ENCODE measurements around the gene RRH. TPM values are rescaled to one million over a fixed set of nuclear protein-coding genes. Genes with fewer than 3 reads are reported as not detected.
"Not testable (repeated sequence)": the region's sequence is repeated elsewhere in the genome, so short reads cannot be mapped to it uniquely, and the experiment has no call there.

RRH gene
- total and polyA plus RNA-seq, 2 of the 13 experiments (the other 11 are each of a cell fraction or from before 2014, with no cell fraction given): 0.07 to 0.17 TPM

GRCh38 chr4:109875106-109875505 is 47.3 kb downstream of the RRH start:
- POLR2A ChIA-PET: no interaction called here
- BruUV-seq (replicated peaks): no TSS peak

GRCh38 chr4:109875553-109875952 is 47.8 kb downstream of the RRH start:
- WGBS (ENCODE audit: low lambda C conversion rate): 0% methylated on average over 1 of the region's 2 CpGs
- H3K27me3 ChIP-seq (ENCODE audit: control insufficient read depth in 1 of 2, insufficient read depth in 2 of 2, low read length in 2 of 2); CTCF ChIA-PET (ENCODE audit: low intra/inter-chr PET ratio, low total read pairs); ATAC-seq; H4K20me1 ChIP-seq (ENCODE audit: insufficient read depth, low read length); H3K9ac ChIP-seq (ENCODE audit: insufficient read depth, low read depth, low read length); FAIRE-seq; H3K27ac ChIP-seq (ENCODE audit: extremely low read length, insufficient read depth, low read length); H3K4me1 ChIP-seq (ENCODE audit: insufficient read depth, low read length); POLR2A ChIA-PET; intact Hi-C loops (cut with micrococcal nuclease; ENCODE audit: unreplicated experiment); H3K4me2 ChIP-seq (ENCODE audit: low read depth, low read length); H2AFZ ChIP-seq (ENCODE audit: low read length); DNase-seq (ENCODE audit: low spot score); H3K9me3 ChIP-seq (ENCODE audit: low read length); H3K4me3 ChIP-seq (replicated peaks in 1 of 3; ENCODE audit: insufficient read depth in 1 of 3, low read depth in 2 of 3, low read length in 3 of 3); BruUV-seq (replicated peaks); H3K36me3 ChIP-seq (replicated peaks in 1 of 2; ENCODE audit: control insufficient read depth in 1 of 2, insufficient read depth in 2 of 2, low read length in 2 of 2); H3K79me2 ChIP-seq (ENCODE audit: insufficient read depth, low read length); in situ Hi-C loops (cut with HindIII; ENCODE audit: extremely low pct_ligation_motif_present, low pct_unique_long_range_greater_than_20kb): not testable (repeated sequence)

More at GRCh38 chr4:109875106-109875505, 47.3 kb downstream of the RRH start:
- DNase-seq (ENCODE audit: low spot score): no peak
- no peaks in the 10 kb centered on the region for H3K9me3 ChIP-seq (ENCODE audit: low read length)
- CTCF ChIA-PET (ENCODE audit: low intra/inter-chr PET ratio, low total read pairs): no interaction called here
- WGBS (ENCODE audit: low lambda C conversion rate): 15% methylated on average over 1 of the region's 1 CpG
- peaks cover 0 to 8% of the 10 kb centered on the region in 2 experiments; a peak in 1 of 5 replicates for H3K27me3 ChIP-seq (ENCODE audit: control insufficient read depth in 1 of 2, insufficient read depth in 2 of 2, low read length in 2 of 2)
- H3K9ac ChIP-seq (ENCODE audit: insufficient read depth, low read depth, low read length): no peak overlapping the region
- H3K36me3 ChIP-seq (replicated peaks in 1 of 2; ENCODE audit: control insufficient read depth in 1 of 2, insufficient read depth in 2 of 2, low read length in 2 of 2): no peaks in the 10 kb centered on the region
- TF ChIP-seq MXD4 (CRISPR knock-in tag; IDR thresholded peaks at IDR 0.05) (no peak), RAD21 (CRISPR knock-in tag; IDR thresholded peaks at IDR 0.05) (no peak), ZNF382 (CRISPR knock-in tag; IDR thresholded peaks at IDR 0.05; ENCODE audit: borderline replicate concordance) (no peak), MEF2D (CRISPR knock-in tag; IDR thresholded peaks at IDR 0.05) (no peak), SSRP1 (CRISPR knock-in tag; IDR thresholded peaks at IDR 0.05) (no peak), DMTF1 (CRISPR knock-in tag; IDR thresholded peaks at IDR 0.05) (no peak), GATA4 (IDR thresholded peaks at IDR 0.05; ENCODE audit: borderline replicate concordance, low read depth) (no peak), ZNF709 (CRISPR knock-in tag; IDR thresholded peaks at IDR 0.05) (no peak), MYNN (CRISPR knock-in tag; IDR thresholded peaks at IDR 0.05; ENCODE audit: low read depth) (no peak), ZIK1 (CRISPR knock-in tag; IDR thresholded peaks at IDR 0.05; ENCODE audit: borderline replicate concordance, low read depth) (no peak)
- ATAC-seq: no peak
- H2AFZ ChIP-seq (ENCODE audit: low read length): no peak overlapping the region
- no peaks in the 10 kb centered on the region for H4K20me1 ChIP-seq (ENCODE audit: insufficient read depth, low read length)
- H3K4me2 ChIP-seq (ENCODE audit: low read depth, low read length): no peak overlapping the region
- in situ Hi-C loops (cut with HindIII; ENCODE audit: extremely low pct_ligation_motif_present, low pct_unique_long_range_greater_than_20kb) (no loop called here), intact Hi-C loops (cut with micrococcal nuclease; ENCODE audit: unreplicated experiment) (no loop called here)
- no peak overlapping the region for H3K4me3 ChIP-seq (replicated peaks in 1 of 3; ENCODE audit: insufficient read depth in 1 of 3, low read depth in 2 of 3, low read length in 3 of 3)
- no peaks in the 10 kb centered on the region for H3K4me1 ChIP-seq (ENCODE audit: insufficient read depth, low read length)
- FAIRE-seq: no peak
- H3K27ac ChIP-seq (ENCODE audit: extremely low read length, insufficient read depth, low read length): no peak overlapping the region
- no peaks in the 10 kb centered on the region for H3K79me2 ChIP-seq (ENCODE audit: insufficient read depth, low read length)
